Naive thymus-derived CD8-positive, alpha-beta T cell (primary cell): ENCODE measurements around the gene MAD1L1. TPM values are rescaled to one million over a fixed set of nuclear protein-coding genes. Genes with fewer than 3 reads are reported as not detected.

ENCODE experiments used
- ATAC-seq, 2 donors: fragments of 150-1000 bp; cut with Tn5 transposase in 1 of 2; sonication (Bioruptor Pico), chemical (Tn5 transposase) in 1 of 2; 1 replicate in 1 of 2; 2 replicates in 1 of 2; pipeline ENCODE4 v1.10.0; 2021; ENCODE audit warnings: mild to moderate bottlenecking in 2 of 2, moderate library complexity in 2 of 2
- POLR2A ChIA-PET: fragments of 350-600 bp; sonication (Branson Sonifier 250); formaldehyde crosslinking; loops from one replicate; lab custom pipeline; 2021; ENCODE audit warnings: antibody characterized with exemption; lab: Charles Lee
- DNase-seq, 10 donors: peaks; one replicate each; pipeline versions ENCODE4 v3.0.0 to v3.0.0-alpha.2; 2020 to 2022
- H3K27ac Mint-ChIP-seq, 10 donors: one replicate each; pipeline ENCODE4 v1.8.0; 2020 to 2022; ENCODE audit warnings: mild to moderate bottlenecking in 10 of 10, mixed read lengths in 10 of 10, moderate library complexity in 4 of 10, inconsistent platforms in 1 of 10
- H3K27me3 Mint-ChIP-seq, 5 donors: one replicate each; pipeline ENCODE4 v1.8.0; 2021 to 2022; ENCODE audit warnings: mixed read lengths in 5 of 5
- H3K36me3 Mint-ChIP-seq, 3 donors: one replicate each; pipeline ENCODE4 v1.8.0; 2020 to 2022; ENCODE audit warnings: mixed read lengths in 3 of 3, mild to moderate bottlenecking in 2 of 3, inconsistent platforms in 1 of 3
- H3K4me1 Mint-ChIP-seq, 4 donors: one replicate each; pipeline ENCODE4 v1.8.0; 2021 to 2022; ENCODE audit warnings: mixed read lengths in 4 of 4
- H3K4me3 Mint-ChIP-seq, 10 donors: one replicate each; pipeline ENCODE4 v1.8.0; 2020 to 2022; ENCODE audit warnings: mild to moderate bottlenecking in 10 of 10, mixed read lengths in 10 of 10, moderate library complexity in 6 of 10, inconsistent platforms in 1 of 10
- H3K9me3 Mint-ChIP-seq, 9 donors: one replicate each; pipeline ENCODE4 v1.8.0; 2020 to 2022; ENCODE audit warnings: mixed read lengths in 9 of 9, mild to moderate bottlenecking in 3 of 9, inconsistent platforms in 1 of 9, moderate library complexity in 1 of 9
- polyA plus RNA-seq, 3 donors: library from polyadenylated mRNA; unstranded; fragments of 300-500 nt; fragmentation: Illumina TruSeq; gene quantifications; one replicate each; pipeline ENCODE4 v1.2.3, GENCODE V29; 2021
- total RNA-seq, 8 experiments: library from RNA in 2 of 8; stranded (reverse) in 2 of 8; gene quantifications; one replicate each; pipeline ENCODE4 v1.2.3 and lab custom pipeline; 2021 to 2026

MAD1L1 gene
- total and polyA plus RNA-seq, 5 experiments from 2014 or later, result 84.5 to 243 (median 146) TPM

DNA sequence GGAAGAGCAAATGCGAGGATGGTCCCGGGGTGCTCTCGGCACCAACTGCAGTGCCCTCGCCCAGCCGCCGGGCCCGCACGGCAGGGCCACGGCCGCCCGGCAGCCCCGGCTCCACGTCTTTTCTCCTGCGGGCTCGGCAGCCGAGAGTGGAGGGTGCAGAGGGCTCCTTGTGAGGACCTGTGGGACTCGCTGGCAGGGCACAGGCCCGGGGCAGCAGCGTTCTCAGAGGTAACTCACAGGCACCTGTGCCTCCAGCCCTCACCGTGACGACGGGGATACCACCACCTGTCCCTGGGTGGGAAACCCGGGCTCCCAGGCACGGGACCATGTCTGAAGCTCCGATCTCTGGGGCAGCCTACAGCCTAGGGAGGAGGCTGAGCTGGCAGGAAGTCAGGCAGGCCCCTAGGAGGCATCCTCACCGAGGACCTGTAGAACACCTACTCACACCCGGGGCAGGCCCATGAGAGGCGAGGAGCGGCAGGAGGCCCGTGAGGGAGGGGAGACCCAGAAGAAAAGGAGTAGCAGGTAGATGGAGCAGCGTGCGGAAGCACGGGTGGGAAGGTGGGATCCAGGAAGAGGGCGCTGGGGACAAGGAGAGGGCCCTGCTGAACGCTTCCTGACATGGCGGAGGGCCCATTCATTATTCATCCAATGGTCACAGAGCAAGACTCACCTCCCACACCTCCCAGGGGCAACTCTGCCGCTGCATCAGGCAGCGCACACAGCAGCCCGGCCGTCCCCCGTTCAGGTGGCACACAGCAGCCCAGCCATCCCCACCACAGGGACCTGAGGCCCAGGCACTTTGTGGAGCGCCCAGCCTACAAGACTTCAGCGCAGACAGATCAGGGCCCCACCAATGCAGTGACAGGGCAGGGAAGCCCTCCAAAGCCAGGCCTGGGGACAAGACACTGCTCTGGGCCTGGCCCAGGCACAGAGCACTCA, 244.9 kb downstream of the MAD1L1 start:
- POLR2A ChIA-PET, result interaction anchor here (1.6 kb wide), 2 partner anchors 11 to 48 kb away, joined by 3 to 18 read pairs; no protein-coding TSS in a partner anchor
- H3K4me3 Mint-ChIP-seq, result peak overlapping the region in 4 of 10 donors; percentile 26 to 73 (median 46)
- peaks cover 23 to 40% (median 36%) of the 10 kb centered on the region in 4 donors for H3K4me1 Mint-ChIP-seq
- no peaks in the 10 kb centered on the region for H3K9me3 Mint-ChIP-seq
- DNase-seq (peak in 1 of 10 donors; percentile 22), ATAC-seq (peak in 1 of 2 donors; percentile 44)
- no peaks in the 10 kb centered on the region for H3K27me3 Mint-ChIP-seq
- H3K27ac Mint-ChIP-seq, result peak overlapping the region; percentile 34 to 97 (median 86)
- peaks cover 0 to 5% (median 3%) of the 10 kb centered on the region in 3 donors for H3K36me3 Mint-ChIP-seq

DNA sequence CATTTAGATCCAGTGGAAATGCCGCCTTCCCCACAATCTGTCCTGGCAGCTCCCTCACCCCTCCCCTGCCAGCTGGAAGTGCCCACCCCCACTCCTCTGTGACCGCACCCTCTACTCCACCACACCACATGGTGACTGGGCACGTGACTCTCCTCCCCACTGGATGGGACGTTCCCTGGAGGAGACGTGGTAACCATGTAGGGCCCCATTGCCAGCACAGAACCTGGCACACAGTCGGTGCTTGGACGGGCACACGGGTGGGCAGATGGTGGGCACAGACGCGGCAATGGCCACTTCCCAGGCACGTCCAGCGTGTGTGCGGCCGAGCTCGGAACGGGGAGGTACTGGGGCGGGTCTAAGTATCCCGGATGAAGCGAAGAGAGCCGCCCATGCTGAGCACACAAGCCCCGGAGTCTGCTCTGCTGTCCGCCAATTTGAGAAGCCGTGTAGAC, 245.6 kb downstream of the MAD1L1 start:
- peaks cover 0 to 5% (median 3%) of the 10 kb centered on the region in 3 donors for H3K36me3 Mint-ChIP-seq
- ATAC-seq, result peak in 1 of 2 donors; percentile 24
- POLR2A ChIA-PET, result interaction anchor here (0.7 to 1.6 kb wide), 3 partner anchors 10 to 47 kb away, joined by 3 to 18 read pairs (median 3); no protein-coding TSS in a partner anchor
- H3K27ac Mint-ChIP-seq, result peak overlapping the region; percentile 82 to 98 (median 97)
- DNase-seq, result no peak
- no peaks in the 10 kb centered on the region for H3K27me3 Mint-ChIP-seq
- peak overlapping the region in 9 of 10 donors; percentile 47 to 83 (median 71) for H3K4me3 Mint-ChIP-seq
- no peaks in the 10 kb centered on the region for H3K9me3 Mint-ChIP-seq
- peaks cover 23 to 40% (median 34%) of the 10 kb centered on the region in 4 donors for H3K4me1 Mint-ChIP-seq

DNA sequence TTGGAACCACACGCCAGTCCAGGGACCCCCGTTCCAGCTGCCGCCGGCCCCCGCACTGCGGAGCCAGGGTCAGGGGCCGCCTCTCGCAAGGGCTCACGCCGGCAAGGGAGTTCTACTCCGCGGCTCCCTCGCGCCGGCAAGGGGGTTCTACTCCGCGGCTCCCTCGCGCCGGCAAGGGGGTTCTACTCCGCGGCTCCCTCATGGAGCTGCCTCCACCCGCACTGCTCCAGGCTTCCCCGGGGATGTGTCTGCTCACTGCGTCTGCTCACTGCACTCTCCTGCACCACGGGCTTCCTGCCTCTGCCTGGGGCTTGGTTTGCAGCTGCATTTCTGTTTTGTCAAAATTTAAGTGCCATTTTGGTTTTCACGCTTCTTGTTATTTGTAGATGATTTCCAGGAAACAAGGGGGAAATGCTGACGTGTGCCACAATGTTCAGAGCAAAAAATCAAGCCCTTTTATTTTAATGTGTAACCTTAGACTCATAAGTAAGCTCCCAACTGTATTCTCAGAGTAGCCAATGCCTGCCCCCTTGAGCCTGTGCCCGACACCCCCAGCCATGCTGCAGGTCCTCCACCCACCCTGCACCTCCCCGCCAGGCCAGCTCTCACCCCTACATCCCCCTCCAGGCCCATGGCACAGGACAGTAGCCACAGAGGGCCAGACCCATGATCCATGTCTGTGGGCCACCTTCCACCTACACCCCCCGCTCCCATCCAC, 246.2 kb downstream of the MAD1L1 start:
- ATAC-seq (peak; percentile 75 to 86), DNase-seq (peak in 8 of 10 donors; percentile 8 to 81 (median 45))
- H3K27ac Mint-ChIP-seq, result peak overlapping the region; percentile 82 to 98 (median 97)
- peak overlapping the region; percentile 47 to 83 (median 68) for H3K4me3 Mint-ChIP-seq
- POLR2A ChIA-PET, result interaction anchor here (0.7 to 1.6 kb wide), 4 partner anchors 9 to 47 kb away, joined by 3 to 18 read pairs (median 3); no protein-coding TSS in a partner anchor
- peaks cover 0 to 5% (median 3%) of the 10 kb centered on the region in 3 donors for H3K36me3 Mint-ChIP-seq
- no peaks in the 10 kb centered on the region for H3K27me3 Mint-ChIP-seq
- peaks cover 23 to 40% (median 34%) of the 10 kb centered on the region in 4 donors for H3K4me1 Mint-ChIP-seq
- H3K9me3 Mint-ChIP-seq, result no peaks in the 10 kb centered on the region

DNA sequence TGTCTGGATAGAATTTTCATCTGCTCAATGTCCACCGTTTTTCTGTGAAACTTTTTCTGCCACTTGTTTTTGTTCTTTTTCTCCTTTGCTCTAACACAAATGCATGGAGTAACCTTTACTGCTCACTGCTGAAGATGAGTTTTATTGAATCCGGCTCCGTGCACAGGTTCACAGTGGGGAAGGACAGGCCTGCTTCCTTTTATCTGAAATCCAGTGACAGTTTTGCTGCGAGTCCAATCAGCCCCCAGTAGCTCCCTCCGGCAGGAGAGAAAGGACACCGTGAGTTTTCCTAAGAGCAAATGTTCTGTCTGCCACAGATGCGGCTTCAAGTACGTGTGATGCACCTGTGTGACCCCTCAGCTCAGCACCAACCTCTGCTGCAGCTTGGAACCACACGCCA, 246.8 kb downstream of the MAD1L1 start:
- peak overlapping the region in 3 of 10 donors; percentile 24 to 73 (median 55) for H3K4me3 Mint-ChIP-seq
- H3K4me1 Mint-ChIP-seq, result peaks cover 23 to 40% (median 35%) of the 10 kb centered on the region in 4 donors
- POLR2A ChIA-PET, result interaction anchor here (0.9 to 1.6 kb wide), 2 partner anchors 11 to 46 kb away, joined by 3 to 18 read pairs; no protein-coding TSS in a partner anchor
- DNase-seq, result no peak
- peaks cover 0 to 5% (median 3%) of the 10 kb centered on the region in 3 donors for H3K36me3 Mint-ChIP-seq
- ATAC-seq, result no peak
- peak overlapping the region in 8 of 10 donors; percentile 52 to 92 (median 82) for H3K27ac Mint-ChIP-seq
- H3K27me3 Mint-ChIP-seq, result no peaks in the 10 kb centered on the region
- no peaks in the 10 kb centered on the region for H3K9me3 Mint-ChIP-seq

DNA sequence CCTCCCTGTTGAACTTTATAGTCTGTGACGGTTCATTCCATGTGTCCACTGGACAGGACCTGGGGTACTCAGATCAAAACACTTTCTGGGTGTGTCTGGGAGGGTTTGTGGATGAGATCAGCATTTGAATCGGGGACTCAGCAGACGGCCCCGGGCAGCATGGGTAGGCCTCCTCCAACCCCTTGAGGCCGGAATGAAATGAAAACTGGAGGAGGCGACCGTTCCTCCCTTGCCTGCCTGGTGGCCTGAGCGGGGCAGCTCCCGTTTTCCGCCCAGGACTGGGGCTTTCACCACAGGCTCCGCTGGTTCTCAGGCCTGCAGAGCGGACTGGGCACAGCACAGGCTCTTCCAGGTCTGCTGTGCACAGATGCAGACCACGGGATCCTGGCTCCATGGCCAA, 247.7 kb downstream of the MAD1L1 start:
- Mint-ChIP-seq H3K36me3 (peaks cover 0 to 5% (median 5%) of the 10 kb centered on the region in 3 donors), H3K9me3 (no peaks in the 10 kb centered on the region), H3K4me1 (peaks cover 23 to 42% (median 38%) of the 10 kb centered on the region in 4 donors), H3K4me3 (peak overlapping the region in 1 of 10 donors; percentile 3), H3K27me3 (no peaks in the 10 kb centered on the region), H3K27ac (peak overlapping the region in 9 of 10 donors; percentile 15 to 92 (median 63))
- ATAC-seq (no peak), DNase-seq (peak in 1 of 10 donors; percentile 23)
- POLR2A ChIA-PET, result no interaction called here

DNA sequence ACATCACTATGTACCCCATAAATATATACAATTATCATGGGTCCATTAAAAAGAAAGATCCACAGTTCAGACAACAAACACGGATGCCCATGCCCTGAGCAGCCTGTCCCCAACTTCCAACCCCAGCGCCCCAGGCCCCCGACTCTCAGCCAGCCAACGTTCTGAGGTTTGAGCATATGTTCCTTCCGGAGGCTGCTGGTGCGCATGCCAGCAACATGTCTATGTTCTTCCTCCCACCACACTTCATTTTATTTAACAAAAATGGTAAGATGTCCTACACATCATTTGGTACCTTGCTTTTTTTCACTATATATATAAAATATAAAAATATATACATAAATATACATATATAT, 250.9 kb downstream of the MAD1L1 start:
- ATAC-seq (no peak), DNase-seq (peak in 1 of 10 donors; percentile 18)
- H3K36me3 Mint-ChIP-seq, result peaks cover 0 to 9% (median 5%) of the 10 kb centered on the region in 3 donors
- POLR2A ChIA-PET, result no interaction called here
- no peaks in the 10 kb centered on the region for H3K9me3 Mint-ChIP-seq
- no peak overlapping the region for H3K27ac Mint-ChIP-seq
- peaks cover 16 to 38% (median 33%) of the 10 kb centered on the region in 4 donors for H3K4me1 Mint-ChIP-seq
- no peaks in the 10 kb centered on the region for H3K27me3 Mint-ChIP-seq
- H3K4me3 Mint-ChIP-seq, result no peak overlapping the region

DNA sequence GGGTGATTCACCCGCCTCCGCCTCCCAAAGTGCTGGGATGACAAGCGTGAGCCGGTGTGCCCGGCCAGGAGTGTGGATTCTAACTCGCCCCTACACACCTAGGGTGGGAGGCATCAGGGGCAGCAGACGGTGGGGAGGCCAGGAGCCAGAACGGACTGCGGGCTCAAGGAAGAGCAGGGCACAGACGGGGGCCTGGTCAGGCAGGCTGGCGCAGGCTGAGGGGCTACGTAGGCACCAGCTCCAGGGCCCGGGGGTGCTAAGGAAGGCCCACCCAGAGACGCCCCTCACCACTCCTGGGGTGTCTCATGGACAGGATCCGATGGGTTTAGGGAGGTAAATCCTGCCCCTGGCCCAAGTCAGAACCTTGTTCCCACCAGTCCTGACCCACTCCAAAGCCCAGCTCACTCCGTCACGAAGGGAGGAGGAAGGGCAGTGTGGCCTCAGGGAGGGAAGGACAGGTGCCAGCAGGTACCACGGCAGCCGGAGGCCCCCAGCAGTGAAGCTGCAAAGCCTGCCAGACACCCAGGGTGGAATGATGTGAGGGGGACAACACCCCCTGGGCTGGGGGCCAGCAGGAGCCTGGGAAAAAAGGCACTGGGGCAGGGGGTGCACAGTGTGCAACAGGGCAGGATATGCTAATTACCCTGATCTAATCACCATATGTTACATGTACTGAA, 251.4 kb downstream of the MAD1L1 start:
- ATAC-seq (no peak), DNase-seq (peak in 1 of 10 donors; percentile 52)
- Mint-ChIP-seq H3K4me1 (peaks cover 11 to 33% (median 28%) of the 10 kb centered on the region in 4 donors), H3K27me3 (no peaks in the 10 kb centered on the region), H3K27ac (peak overlapping the region in 3 of 10 donors; percentile 22 to 80 (median 48)), H3K36me3 (peaks cover 0 to 9% (median 4%) of the 10 kb centered on the region in 3 donors), H3K9me3 (no peaks in the 10 kb centered on the region), H3K4me3 (no peak overlapping the region)
- POLR2A ChIA-PET, result no interaction called here

DNA sequence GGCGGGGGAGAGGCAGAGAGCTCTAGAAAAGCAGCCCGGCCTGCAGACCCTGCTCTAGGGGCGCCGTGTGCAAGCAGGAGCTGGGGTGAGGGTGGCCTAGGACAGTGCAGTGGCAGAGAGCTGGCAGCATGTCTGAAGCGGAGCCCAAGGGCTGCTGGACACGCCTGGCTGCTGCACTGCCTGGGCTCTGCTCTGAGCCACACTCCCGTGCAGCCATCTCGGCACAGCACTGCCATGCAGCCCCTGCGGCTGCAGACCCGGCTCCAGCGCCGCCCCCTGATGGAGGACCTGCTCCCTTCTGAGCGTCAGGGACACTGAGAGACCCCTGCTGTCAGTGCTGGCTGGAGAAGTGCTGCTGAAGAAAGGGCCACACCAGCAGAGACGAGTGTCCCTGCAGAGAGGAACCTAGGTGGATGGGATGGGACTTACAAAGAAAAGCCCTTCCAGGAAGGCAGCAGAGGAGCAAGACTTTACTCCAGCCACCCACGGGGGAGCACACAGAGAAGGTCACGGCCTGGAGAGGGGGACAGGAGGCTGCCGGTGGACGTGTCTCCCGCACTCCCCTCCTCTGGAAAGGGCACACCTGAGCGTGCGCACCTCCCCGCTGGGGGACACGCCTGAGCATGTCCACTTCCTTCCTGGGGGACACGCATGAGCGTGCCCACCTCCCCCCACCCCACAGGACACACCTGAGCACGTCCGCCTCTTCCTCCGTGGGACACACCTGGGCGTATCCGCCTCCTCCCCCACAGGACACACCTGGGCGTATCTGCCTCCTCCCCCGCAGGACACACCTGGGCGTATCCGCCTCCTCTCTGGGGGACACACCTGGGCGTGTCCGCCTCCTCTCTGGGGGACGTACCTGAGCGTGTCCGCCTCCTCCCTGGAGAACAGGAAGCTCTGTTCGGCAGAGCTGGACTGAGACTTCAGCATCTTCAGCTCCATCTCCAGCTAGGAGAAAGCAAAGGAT, 252.9 kb downstream of the MAD1L1 start:
- no peak overlapping the region for H3K4me3 Mint-ChIP-seq
- H3K9me3 Mint-ChIP-seq, result no peaks in the 10 kb centered on the region
- POLR2A ChIA-PET, result no interaction called here
- H3K27me3 Mint-ChIP-seq, result no peaks in the 10 kb centered on the region
- H3K36me3 Mint-ChIP-seq, result peaks cover 0 to 13% (median 2%) of the 10 kb centered on the region in 3 donors
- H3K27ac Mint-ChIP-seq, result peak overlapping the region in 1 of 10 donors; percentile 43
- ATAC-seq, result no peak
- H3K4me1 Mint-ChIP-seq, result peaks cover 6 to 35% (median 20%) of the 10 kb centered on the region in 4 donors
- peak in 2 of 10 donors; percentile 12 to 60 for DNase-seq

DNA sequence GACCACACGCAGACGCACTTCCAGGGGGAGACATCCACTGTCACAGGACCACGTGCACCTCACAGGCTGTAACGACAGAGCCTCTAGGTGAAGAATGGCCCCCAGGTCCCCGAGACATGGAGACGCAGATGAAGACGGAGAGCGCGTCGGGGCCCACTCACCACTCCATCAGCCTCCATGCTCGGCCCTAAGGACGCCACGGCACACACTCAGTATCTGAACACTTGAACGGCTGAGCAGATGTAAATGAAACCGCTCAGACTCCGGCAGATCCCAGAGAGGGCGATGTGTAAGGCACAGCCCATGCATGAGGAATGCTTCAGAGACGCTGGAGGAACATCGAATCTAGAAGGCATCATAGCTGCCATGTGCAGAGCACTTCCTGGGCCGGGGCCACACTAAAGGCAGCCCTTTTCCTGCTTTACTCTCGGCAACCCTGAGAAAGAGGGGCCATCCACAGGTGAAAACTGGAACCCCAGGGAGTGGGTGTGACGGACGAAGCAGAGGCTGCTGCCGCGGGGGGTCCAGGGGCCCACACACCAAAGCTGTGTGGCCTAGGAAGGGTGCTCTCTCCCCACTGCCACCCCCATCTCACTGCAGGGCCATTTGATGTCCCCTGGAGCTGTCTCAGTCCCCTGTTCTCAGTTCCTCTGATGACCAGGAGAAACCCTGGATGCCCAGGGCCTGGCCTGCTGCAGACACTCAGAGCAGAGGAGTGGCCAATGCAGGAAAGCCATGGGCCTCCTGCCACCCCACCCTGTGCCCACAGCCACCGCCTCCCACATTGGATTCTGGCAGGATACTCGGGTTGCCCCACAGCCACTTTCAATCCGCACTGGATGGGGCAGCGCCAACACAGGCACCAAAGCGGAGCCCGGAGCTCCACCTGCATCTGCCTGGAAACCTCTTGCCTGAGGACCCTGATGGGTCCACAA, 253.8 kb downstream of the MAD1L1 start:
- Mint-ChIP-seq H3K36me3 (peaks cover 0 to 10% (median 2%) of the 10 kb centered on the region in 3 donors), H3K27me3 (no peaks in the 10 kb centered on the region), H3K4me1 (peaks cover 8 to 39% (median 24%) of the 10 kb centered on the region in 4 donors), H3K9me3 (no peaks in the 10 kb centered on the region), H3K27ac (peak overlapping the region in 3 of 10 donors; percentile 56 to 79 (median 69)), H3K4me3 (peak overlapping the region in 2 of 10 donors; percentile 20 to 37)
- ATAC-seq (peak in 1 of 2 donors; percentile 30), DNase-seq (peak in 2 of 10 donors; percentile 14 to 30)
- POLR2A ChIA-PET, result no interaction called here
